Naive thymus-derived CD8-positive, alpha-beta T cell (primary cell): Measurements from ENCODE around the gene TOB2. TPM values are rescaled to one million over a fixed set of nuclear protein-coding genes. Genes with fewer than 3 reads are reported as not detected.
A peak's percentile ranks its signal among the peaks of the same experiment; 100 is the strongest.
"Not testable (repeated sequence)": the region's sequence is repeated elsewhere in the genome, so short reads cannot be mapped to it uniquely, and the experiment has no call there.

Experiments
- ATAC-seq, 2 donors: fragments of 150-1000 bp; cut with Tn5 transposase in 1 of 2; sonication (Bioruptor Pico), chemical (Tn5 transposase) in 1 of 2; 1 replicate in 1 of 2; 2 replicates in 1 of 2; pipeline ENCODE4 v1.10.0; 2021; ENCODE audit warnings: mild to moderate bottlenecking in 2 of 2, moderate library complexity in 2 of 2
- POLR2A ChIA-PET: fragments of 350-600 bp; sonication (Branson Sonifier 250); formaldehyde crosslinking; loops from one replicate; lab custom pipeline; 2021; ENCODE audit warnings: antibody characterized with exemption; lab: Charles Lee
- DNase-seq, 10 donors: peaks; one replicate each; pipeline versions ENCODE4 v3.0.0 to v3.0.0-alpha.2; 2020 to 2022
- H3K27ac Mint-ChIP-seq, 10 donors: one replicate each; pipeline ENCODE4 v1.8.0; 2020 to 2022; ENCODE audit warnings: mild to moderate bottlenecking in 10 of 10, mixed read lengths in 10 of 10, moderate library complexity in 4 of 10, inconsistent platforms in 1 of 10
- H3K27me3 Mint-ChIP-seq, 5 donors: one replicate each; pipeline ENCODE4 v1.8.0; 2021 to 2022; ENCODE audit warnings: mixed read lengths in 5 of 5
- H3K36me3 Mint-ChIP-seq, 3 donors: one replicate each; pipeline ENCODE4 v1.8.0; 2020 to 2022; ENCODE audit warnings: mixed read lengths in 3 of 3, mild to moderate bottlenecking in 2 of 3, inconsistent platforms in 1 of 3
- H3K4me1 Mint-ChIP-seq, 4 donors: one replicate each; pipeline ENCODE4 v1.8.0; 2021 to 2022; ENCODE audit warnings: mixed read lengths in 4 of 4
- H3K4me3 Mint-ChIP-seq, 10 donors: one replicate each; pipeline ENCODE4 v1.8.0; 2020 to 2022; ENCODE audit warnings: mild to moderate bottlenecking in 10 of 10, mixed read lengths in 10 of 10, moderate library complexity in 6 of 10, inconsistent platforms in 1 of 10
- H3K9me3 Mint-ChIP-seq, 9 donors: one replicate each; pipeline ENCODE4 v1.8.0; 2020 to 2022; ENCODE audit warnings: mixed read lengths in 9 of 9, mild to moderate bottlenecking in 3 of 9, inconsistent platforms in 1 of 9, moderate library complexity in 1 of 9
- polyA plus RNA-seq, 3 donors: library from polyadenylated mRNA; unstranded; fragments of 300-500 nt; fragmentation: Illumina TruSeq; gene quantifications; one replicate each; pipeline ENCODE4 v1.2.3, GENCODE V29; 2021
- total RNA-seq, 8 experiments: library from RNA in 2 of 8; stranded (reverse) in 2 of 8; gene quantifications; one replicate each; pipeline ENCODE4 v1.2.3 and lab custom pipeline; 2021 to 2026

The TOB2 gene
- total and polyA plus RNA-seq, 5 experiments from 2014 or later: 8.7 to 26.4 (median 12.1) TPM

DNA sequence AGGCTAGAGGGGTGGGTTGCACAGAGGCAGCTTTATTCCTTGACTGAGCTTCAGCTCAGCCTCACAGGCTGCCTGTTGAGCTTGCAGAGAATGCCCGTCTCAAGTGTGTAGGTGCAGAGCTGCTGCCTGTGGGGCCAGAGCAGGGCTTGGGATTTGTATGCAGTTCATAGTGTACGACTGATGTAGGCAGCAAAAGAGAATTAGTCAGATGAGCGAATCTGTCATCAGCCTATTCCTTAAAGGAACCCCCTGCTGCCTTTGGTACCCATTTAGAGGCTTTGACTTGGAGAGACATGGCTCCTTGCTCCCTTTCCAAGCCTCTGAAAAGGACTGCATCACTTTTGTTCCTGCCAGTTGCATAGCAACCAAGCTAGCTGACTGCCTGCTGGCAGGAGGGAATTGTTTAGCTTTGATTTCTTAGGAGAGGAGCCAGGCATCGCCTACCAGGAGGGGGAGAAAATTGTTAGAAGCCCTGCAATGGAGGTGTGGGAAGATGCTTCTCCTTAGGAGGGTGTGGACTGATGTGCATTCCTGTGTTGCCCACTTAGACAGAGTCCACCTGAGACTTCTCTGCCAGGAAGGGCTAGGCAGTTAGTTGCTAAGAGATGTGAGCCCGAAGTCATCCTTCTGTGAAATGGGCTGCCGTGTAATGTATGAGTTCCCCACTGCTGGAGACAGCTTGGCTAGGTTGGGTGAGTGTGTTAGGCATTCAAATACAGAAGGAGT lies 33.2 kb upstream of the TOB2 start:
- no peak for ATAC-seq
- peak overlapping the region in 3 of 10 donors; percentile 8 to 66 (median 33) for H3K27ac Mint-ChIP-seq
- peaks cover 0 to 23% (median 0%) of the 10 kb centered on the region in 3 donors for H3K36me3 Mint-ChIP-seq
- H3K4me1 Mint-ChIP-seq: peaks cover 14 to 73% (median 51%) of the 10 kb centered on the region in 4 donors
- no peak overlapping the region for H3K4me3 Mint-ChIP-seq
- no peaks in the 10 kb centered on the region for H3K27me3 Mint-ChIP-seq
- POLR2A ChIA-PET: interaction anchor here (1.1 kb wide), 1 partner anchor 45 kb away, joined by 3 read pairs; no protein-coding TSS in a partner anchor
- no peak for DNase-seq
- no peaks in the 10 kb centered on the region for H3K9me3 Mint-ChIP-seq

GRCh38 chr22:41478891-41479521 lies 32.4 kb upstream of the TOB2 start:
- Mint-ChIP-seq H3K4me3 (peak overlapping the region in 1 of 10 donors; percentile 22), H3K27ac (peak overlapping the region in 4 of 10 donors; percentile 17 to 66 (median 30)), H3K27me3 (no peaks in the 10 kb centered on the region), H3K9me3 (no peaks in the 10 kb centered on the region), H3K36me3 (peaks cover 0 to 24% (median 0%) of the 10 kb centered on the region in 3 donors), H3K4me1 (peaks cover 15 to 69% (median 50%) of the 10 kb centered on the region in 4 donors)
- POLR2A ChIA-PET: interaction anchor here (0.8 to 1.1 kb wide), 2 partner anchors 46 to 67 kb away, joined by 3 read pairs; no protein-coding TSS in a partner anchor
- ATAC-seq (no peak), DNase-seq (no peak)

- Mint-ChIP-seq H3K9me3 (no peaks in the 10 kb centered on the region), H3K4me3 (peak overlapping the region in 1 of 10 donors; percentile 29), H3K36me3 (peaks cover 0 to 26% (median 0%) of the 10 kb centered on the region in 3 donors), H3K27me3 (no peaks in the 10 kb centered on the region), H3K27ac (peak overlapping the region in 3 of 10 donors; percentile 19 to 66 (median 43)), H3K4me1 (peaks cover 17 to 69% (median 51%) of the 10 kb centered on the region in 4 donors)
- POLR2A ChIA-PET: interaction anchor here (0.8 kb wide), 1 partner anchor 66 kb away, joined by 3 read pairs; no protein-coding TSS in a partner anchor
- no peak for ATAC-seq
- no peak for DNase-seq
Observed at GRCh38 chr22:41478473-41478872, 31.9 kb upstream of the TOB2 start.

- H3K27me3 Mint-ChIP-seq: no peaks in the 10 kb centered on the region
- no peak for DNase-seq
- H3K9me3 Mint-ChIP-seq: no peaks in the 10 kb centered on the region
- H3K27ac Mint-ChIP-seq: no peak overlapping the region
- peaks cover 0 to 41% (median 0%) of the 10 kb centered on the region in 3 donors for H3K36me3 Mint-ChIP-seq
- H3K4me3 Mint-ChIP-seq: no peak overlapping the region
- POLR2A ChIA-PET: interaction anchor here (0.7 kb wide), 3 partner anchors 11 to 83 kb away, joined by 3 to 6 read pairs (median 3); no protein-coding TSS in a partner anchor
- peaks cover 14 to 65% (median 46%) of the 10 kb centered on the region in 4 donors for H3K4me1 Mint-ChIP-seq
- ATAC-seq: no peak
Observed at GRCh38 chr22:41474872-41475451, 28.4 kb upstream of the TOB2 start.

DNA sequence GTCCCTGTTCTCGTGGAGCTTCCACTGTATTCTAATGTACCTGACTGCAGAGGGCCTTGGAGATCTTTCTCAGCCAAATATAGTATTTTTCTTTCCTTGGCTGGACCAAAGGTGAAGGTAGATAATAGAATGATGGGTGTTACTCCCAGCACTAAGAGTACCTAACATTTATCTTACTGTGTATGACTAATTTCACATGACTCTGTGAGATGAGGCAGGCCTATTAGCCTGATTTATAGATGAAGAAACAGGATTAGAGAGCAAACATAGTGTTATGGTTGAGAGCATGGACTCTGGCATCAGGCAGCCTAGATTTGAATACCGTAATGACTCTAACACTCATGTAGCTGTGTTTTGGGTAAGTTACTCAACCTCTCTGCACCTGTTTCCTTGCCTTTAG lies 25.0 kb upstream of the TOB2 start:
- POLR2A ChIA-PET: interaction anchor here (9.0 kb wide), 1 partner anchor 24 kb away, joined by 216 read pairs; the partner anchor contains the start of gene TOB2
- no peaks in the 10 kb centered on the region for H3K9me3 Mint-ChIP-seq
- H3K27ac Mint-ChIP-seq: no peak overlapping the region
- peaks cover 0 to 42% (median 5%) of the 10 kb centered on the region in 3 donors for H3K36me3 Mint-ChIP-seq
- H3K4me1 Mint-ChIP-seq: peaks cover 23 to 68% (median 52%) of the 10 kb centered on the region in 4 donors
- no peaks in the 10 kb centered on the region for H3K27me3 Mint-ChIP-seq
- ATAC-seq (no peak), DNase-seq (no peak)
- peak overlapping the region in 1 of 10 donors; percentile 4 for H3K4me3 Mint-ChIP-seq

DNA sequence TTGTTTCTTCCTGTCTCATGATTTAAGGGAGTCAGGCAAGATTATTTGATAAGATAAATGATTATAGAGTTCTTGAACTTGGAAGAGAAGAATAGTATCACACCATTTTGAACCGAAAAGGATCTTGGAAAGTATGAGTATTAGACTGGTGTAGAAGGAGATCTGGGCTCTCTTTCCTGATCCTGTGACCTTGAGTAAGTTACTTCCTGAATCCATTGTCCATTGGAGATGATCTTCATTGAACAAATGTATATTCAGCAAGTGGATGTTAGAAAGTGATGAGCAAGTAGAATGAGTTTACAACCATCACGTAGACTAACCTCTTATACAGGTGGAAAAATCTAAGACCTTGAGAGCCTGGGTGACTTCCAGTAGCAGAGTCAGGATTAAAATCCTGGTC lies 24.3 kb upstream of the TOB2 start:
- ATAC-seq (no peak), DNase-seq (no peak)
- peak overlapping the region in 8 of 10 donors; percentile 29 to 99 (median 76) for H3K27ac Mint-ChIP-seq
- peak overlapping the region in 9 of 10 donors; percentile 39 to 93 (median 73) for H3K4me3 Mint-ChIP-seq
- H3K27me3 Mint-ChIP-seq: no peaks in the 10 kb centered on the region
- H3K4me1 Mint-ChIP-seq: peaks cover 23 to 66% (median 53%) of the 10 kb centered on the region in 4 donors
- POLR2A ChIA-PET: interaction anchor here (9.0 kb wide), 1 partner anchor 24 kb away, joined by 216 read pairs; the partner anchor contains the start of gene TOB2
- no peaks in the 10 kb centered on the region for H3K9me3 Mint-ChIP-seq
- H3K36me3 Mint-ChIP-seq: peaks cover 0 to 44% (median 5%) of the 10 kb centered on the region in 3 donors

GRCh38 chr22:41469218-41469851 lies 22.7 kb upstream of the TOB2 start:
- ATAC-seq: peak; percentile 2 to 13
- H3K36me3 Mint-ChIP-seq: peaks cover 0 to 57% (median 12%) of the 10 kb centered on the region in 3 donors
- no peak for DNase-seq
- H3K4me1 Mint-ChIP-seq: peaks cover 21 to 69% (median 57%) of the 10 kb centered on the region in 4 donors
- POLR2A ChIA-PET: interaction anchor here (0.6 to 9.0 kb wide), 17 partner anchors 10 to 1176 kb away, joined by 3 to 216 read pairs (median 11); partner anchors contain the start of genes DESI1, PMM1, RANGAP1 and ST13
- H3K4me3 Mint-ChIP-seq: peak overlapping the region; percentile 89 to 93 (median 92)
- no peaks in the 10 kb centered on the region for H3K9me3 Mint-ChIP-seq
- no peaks in the 10 kb centered on the region for H3K27me3 Mint-ChIP-seq
- peak overlapping the region; percentile 98 to 100 (median 100) for H3K27ac Mint-ChIP-seq

DNA sequence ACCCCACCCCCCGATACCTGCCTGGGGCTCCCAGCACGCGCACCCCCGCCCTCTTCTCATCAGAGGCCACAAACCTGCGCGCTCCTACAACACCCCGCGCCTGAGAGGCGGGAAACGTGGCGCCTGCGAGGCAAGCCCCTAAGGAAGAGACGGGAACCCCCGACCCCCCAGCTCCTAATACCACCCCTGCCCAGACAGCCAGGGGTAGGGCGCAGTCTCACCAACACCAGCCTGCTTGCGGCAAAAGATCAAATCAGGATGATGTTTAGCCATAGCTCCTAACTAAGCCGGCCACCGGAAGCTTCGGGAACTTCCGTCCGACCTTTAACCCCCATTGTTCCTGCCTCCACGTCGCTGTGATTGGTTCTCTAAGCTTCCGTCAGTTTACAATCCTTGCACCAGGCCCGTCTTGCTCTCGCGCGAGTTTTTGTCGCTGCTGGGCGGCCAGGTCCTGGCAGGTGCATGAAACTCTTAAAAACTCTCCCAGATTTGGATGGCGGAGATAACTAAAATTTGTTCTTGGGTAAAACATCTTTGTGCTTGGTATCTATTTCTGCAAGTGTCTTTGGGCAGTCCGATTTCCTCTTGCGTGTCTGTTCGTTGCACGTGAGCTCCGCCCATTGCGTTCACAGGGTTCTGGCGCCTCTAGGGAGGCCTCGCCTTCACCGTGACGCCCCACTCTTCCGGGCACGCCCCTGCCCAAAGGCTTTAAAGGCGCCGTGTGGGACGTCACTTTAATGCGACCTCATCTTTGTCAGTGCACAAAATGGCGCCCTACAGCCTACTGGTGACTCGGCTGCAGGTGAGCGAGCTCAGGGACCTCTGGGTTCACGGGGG lies 22.0 kb upstream of the TOB2 start, which contains the start of the genes ACO2 and PHF5A:
Gene ACO2, plus strand, starts transcription at position 737 of the 837 bp plus-strand sequence. Its CDS starts 30 bp downstream, at position 767.
Gene PHF5A, minus strand, starts transcription at position 312 of the 837 bp plus-strand sequence. Its CDS starts 39 bp downstream, at position 273.
- H3K36me3 Mint-ChIP-seq: peaks cover 0 to 60% (median 17%) of the 10 kb centered on the region in 3 donors
- POLR2A ChIA-PET: interaction anchor here (0.5 to 9.0 kb wide), 24 partner anchors 9 to 1176 kb away, joined by 3 to 216 read pairs (median 5); partner anchors contain the start of genes CCDC134, DESI1, PMM1 and RANGAP1
- peak within 1 kb of the TSS; percentile 89 to 93 (median 92) for H3K4me3 Mint-ChIP-seq
- DNase-seq (peak; percentile 91 to 100 (median 98)), ATAC-seq (peak; percentile 89 to 90)
- peak within 1 kb of the TSS; percentile 98 to 100 (median 100) for H3K27ac Mint-ChIP-seq
- H3K4me1 Mint-ChIP-seq: peaks cover 17 to 70% (median 54%) of the 10 kb centered on the region in 4 donors
- no peaks in the 10 kb centered on the region for H3K9me3 Mint-ChIP-seq
- H3K27me3 Mint-ChIP-seq: no peaks in the 10 kb centered on the region

GRCh38 chr22:41461901-41462300 lies 15.3 kb upstream of the TOB2 start:
- no peak for ATAC-seq
- Mint-ChIP-seq H3K36me3 (peaks cover 0 to 85% (median 14%) of the 10 kb centered on the region in 3 donors), H3K27me3 (no peaks in the 10 kb centered on the region), H3K4me3 (no peak overlapping the region), H3K27ac (peak overlapping the region in 1 of 10 donors; percentile 48), H3K9me3 (no peaks in the 10 kb centered on the region), H3K4me1 (peaks cover 0 to 28% (median 13%) of the 10 kb centered on the region in 4 donors)
- POLR2A ChIA-PET: interaction anchor here (1.2 to 3.0 kb wide), 2 partner anchors 15 to 17 kb away, joined by 3 to 17 read pairs; partner anchors contain the start of gene TOB2
- DNase-seq: no peak

GRCh38 chr22:41460071-41460470 lies 13.5 kb upstream of the TOB2 start:
- ATAC-seq, H3K4me3 Mint-ChIP-seq, H3K27ac Mint-ChIP-seq, DNase-seq, H3K9me3 Mint-ChIP-seq, H3K27me3 Mint-ChIP-seq: not testable (repeated sequence)
- POLR2A ChIA-PET: interaction anchor here (0.7 to 3.2 kb wide), 3 partner anchors 9 to 48 kb away, joined by 3 to 11 read pairs (median 4); partner anchors contain the start of genes ACO2 and PHF5A
- H3K36me3 Mint-ChIP-seq: peaks cover 0 to 70% (median 13%) of the 10 kb centered on the region in 3 donors
- peaks cover 0 to 18% (median 12%) of the 10 kb centered on the region in 4 donors for H3K4me1 Mint-ChIP-seq
